ENCODE results near the gene NPAS3.

DNA sequence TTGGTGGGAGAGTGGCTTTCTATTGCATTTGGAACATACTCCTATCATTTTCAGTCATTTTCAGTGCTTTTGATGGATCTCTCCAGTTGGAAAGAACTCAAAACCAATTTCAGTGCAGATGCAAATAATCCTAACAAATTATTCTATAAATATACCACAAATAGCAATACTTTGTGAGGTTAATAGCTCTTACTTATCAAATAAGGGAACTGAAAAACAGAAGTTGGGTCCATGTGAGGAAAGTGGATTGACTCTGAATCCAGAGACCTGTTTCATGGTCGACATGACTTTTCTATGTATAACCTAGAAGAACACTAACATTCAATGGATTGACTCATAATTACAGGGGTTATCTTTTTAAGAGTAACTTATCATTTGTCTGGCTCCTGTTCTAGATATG is 763.6 kb downstream of the NPAS3 start:
- TF ChIP-seq, protein P1, sequence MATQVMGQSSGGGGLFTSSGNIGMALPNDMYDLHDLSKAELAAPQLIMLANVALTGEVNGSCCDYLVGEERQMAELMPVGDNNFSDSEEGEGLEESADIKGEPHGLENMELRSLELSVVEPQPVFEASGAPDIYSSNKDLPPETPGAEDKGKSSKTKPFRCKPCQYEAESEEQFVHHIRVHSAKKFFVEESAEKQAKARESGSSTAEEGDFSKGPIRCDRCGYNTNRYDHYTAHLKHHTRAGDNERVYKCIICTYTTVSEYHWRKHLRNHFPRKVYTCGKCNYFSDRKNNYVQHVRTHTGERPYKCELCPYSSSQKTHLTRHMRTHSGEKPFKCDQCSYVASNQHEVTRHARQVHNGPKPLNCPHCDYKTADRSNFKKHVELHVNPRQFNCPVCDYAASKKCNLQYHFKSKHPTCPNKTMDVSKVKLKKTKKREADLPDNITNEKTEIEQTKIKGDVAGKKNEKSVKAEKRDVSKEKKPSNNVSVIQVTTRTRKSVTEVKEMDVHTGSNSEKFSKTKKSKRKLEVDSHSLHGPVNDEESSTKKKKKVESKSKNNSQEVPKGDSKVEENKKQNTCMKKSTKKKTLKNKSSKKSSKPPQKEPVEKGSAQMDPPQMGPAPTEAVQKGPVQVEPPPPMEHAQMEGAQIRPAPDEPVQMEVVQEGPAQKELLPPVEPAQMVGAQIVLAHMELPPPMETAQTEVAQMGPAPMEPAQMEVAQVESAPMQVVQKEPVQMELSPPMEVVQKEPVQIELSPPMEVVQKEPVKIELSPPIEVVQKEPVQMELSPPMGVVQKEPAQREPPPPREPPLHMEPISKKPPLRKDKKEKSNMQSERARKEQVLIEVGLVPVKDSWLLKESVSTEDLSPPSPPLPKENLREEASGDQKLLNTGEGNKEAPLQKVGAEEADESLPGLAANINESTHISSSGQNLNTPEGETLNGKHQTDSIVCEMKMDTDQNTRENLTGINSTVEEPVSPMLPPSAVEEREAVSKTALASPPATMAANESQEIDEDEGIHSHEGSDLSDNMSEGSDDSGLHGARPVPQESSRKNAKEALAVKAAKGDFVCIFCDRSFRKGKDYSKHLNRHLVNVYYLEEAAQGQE (IDR thresholded peaks at IDR 0.05; ENCODE audit: insufficient read depth in 1 of 2, low read depth in 2 of 2, low read length in 2 of 2): no peak
- no peak for TF ChIP-seq TAF1 (IDR thresholded peaks at IDR 0.05; ENCODE audit: borderline replicate concordance, insufficient read depth, low read length)
- TF ChIP-seq SIN3A (IDR thresholded peaks at IDR 0.05; ENCODE audit: borderline replicate concordance, insufficient read depth, low read length): no peak
- no peak for TF ChIP-seq POLR2AphosphoS5 (IDR thresholded peaks at IDR 0.05; ENCODE audit: low read depth, low read length)

Measured in PFSK-1 (cell line).